Measurements from ENCODE around the gene FAM184B. TPM values are rescaled to one million over a fixed set of nuclear protein-coding genes. Genes with fewer than 3 reads are reported as not detected.
"Not testable (repeated sequence)": the region's sequence is repeated elsewhere in the genome, so short reads cannot be mapped to it uniquely, and the experiment has no call there.

FAM184B gene
- total RNA-seq, 1 donor from 2014 or later: not detected

DNA sequence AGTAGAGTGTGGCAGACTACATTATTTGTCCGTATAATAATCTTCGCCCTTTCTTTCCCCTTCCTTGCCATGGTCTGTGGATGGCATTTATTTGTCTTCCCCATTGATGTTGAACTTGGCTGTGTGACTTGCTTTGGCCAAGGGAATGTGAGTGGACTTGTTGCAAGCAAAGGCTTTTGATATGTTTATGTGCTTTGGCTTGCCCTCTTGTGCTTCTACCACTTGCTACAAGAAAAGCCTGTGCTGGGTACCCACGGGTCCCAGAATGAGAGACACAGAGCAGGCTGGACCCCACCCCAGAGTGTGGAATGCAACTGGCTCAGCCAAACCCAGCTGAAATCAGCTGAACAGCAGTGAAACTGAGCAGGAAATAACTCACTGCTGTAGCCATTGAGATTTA, 63.0 kb downstream of the FAM184B start:
- DNase-seq (ENCODE audit: low read depth): no peak

DNA sequence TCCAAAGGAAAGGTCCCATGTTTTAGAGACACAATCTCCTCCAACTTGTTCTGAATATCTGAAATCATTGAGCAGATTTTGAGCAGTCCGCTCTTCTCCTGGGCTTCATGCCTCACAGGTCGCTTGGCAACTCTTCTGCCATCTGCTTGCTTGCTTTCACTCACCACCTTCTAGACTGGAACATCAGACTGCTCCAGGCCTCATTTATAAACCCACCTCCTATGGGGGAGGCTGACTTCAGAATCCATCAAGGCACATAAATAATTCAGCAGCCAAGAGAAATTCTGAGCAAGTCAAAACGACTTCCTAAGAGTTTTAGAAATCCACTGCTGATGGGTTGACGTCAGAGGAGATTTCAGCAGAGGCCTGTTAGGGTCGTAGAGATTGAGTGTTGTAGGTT, 64.1 kb downstream of the FAM184B start:
- DNase-seq (ENCODE audit: low read depth): no peak

DNA sequence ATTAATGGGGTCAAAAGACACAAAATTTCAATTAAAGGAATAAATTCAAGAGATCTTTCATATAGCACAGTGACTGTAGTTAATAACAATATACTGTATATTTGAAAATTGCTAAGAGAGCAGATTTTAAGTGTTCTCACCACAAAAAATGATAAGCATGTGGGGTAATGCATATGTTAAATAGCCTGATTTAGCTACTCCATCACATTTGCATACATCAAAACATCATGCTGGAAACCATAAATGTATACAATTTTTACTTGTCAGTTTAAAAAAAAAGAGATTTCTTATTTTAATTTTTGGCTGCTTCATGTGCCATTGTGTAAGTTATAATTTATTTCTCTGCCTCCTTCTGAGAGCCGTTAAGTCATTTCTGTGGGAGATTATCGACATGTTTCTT, 65.9 kb downstream of the FAM184B start:
- DNase-seq (ENCODE audit: low read depth): no peak

DNA sequence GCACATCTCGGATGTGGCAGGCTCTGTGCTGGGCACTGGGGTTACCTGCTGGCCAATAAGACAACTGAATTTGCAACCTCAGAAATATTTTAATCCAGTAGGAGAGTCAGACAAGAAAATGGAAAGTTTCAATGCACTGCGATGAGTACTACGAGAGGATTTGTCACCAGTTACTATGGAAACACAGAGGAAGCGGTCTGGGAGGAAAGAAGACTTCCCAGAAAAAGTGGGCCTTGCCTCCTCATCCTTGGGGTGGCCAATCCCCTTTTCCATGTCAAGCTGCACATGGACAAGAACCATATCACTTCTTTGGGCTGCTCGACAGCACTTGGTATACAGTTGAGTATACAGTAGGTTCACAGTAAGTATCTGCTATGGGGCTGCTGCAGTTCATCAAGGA, 67.6 kb downstream of the FAM184B start:
- no peak for DNase-seq (ENCODE audit: low read depth)

DNA sequence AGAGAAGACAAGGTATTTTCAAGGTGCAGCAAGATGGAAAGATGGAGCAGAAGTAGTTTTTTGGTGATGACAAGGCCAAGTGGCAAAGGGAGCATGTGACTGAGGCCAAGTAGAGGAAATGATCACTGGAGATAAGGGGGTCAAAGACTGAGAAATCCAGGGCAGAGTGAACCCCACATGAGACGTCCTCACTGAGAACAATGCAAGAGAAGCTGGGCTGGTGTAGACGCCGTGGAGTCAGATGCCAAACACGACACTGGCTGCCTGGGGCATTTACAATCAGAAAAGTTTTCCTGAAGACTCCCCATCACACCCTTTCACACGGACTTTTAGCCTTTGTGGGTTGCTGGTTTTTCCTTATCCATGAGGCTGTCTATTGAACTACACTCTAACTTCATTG, 69.3 kb downstream of the FAM184B start:
- DNase-seq (ENCODE audit: low read depth): no peak

DNA sequence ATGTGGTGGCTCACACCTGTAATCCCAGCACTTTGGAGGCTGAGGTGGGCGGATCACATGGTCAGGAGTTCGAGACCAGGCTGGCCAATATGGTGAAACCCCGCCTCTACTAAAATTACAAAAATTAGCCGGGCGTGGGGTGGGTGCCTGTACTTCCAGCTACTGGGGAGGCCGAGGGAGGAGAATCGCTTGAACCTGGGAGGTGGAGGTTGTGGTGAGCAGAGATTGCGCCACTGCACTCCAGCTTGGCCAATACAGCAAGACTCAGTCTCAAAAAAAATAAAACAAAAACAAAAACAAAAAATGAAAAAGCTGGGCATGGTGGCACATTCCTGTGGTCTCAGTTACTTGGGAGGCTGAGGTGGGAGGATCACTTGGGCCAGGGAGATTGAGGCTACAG, 70.2 kb downstream of the FAM184B start:
- DNase-seq (ENCODE audit: low read depth): not testable (repeated sequence)

DNA sequence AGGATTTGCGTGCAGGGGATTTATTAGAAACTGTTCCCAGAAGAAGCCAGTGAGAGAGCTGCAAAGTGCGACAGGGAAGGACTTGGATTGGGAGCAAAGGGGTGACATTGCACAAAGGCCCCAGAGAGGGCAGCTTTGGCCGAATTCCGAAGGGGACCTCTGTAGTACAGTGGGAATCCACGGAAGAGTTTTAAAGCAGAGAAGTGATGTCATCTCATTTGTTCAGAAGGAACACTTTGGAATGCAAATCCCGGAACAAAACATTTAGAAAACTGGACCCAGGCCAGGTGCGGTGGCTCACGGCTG, 71.7 kb downstream of the FAM184B start:
- DNase-seq (ENCODE audit: low read depth): no peak

DNA sequence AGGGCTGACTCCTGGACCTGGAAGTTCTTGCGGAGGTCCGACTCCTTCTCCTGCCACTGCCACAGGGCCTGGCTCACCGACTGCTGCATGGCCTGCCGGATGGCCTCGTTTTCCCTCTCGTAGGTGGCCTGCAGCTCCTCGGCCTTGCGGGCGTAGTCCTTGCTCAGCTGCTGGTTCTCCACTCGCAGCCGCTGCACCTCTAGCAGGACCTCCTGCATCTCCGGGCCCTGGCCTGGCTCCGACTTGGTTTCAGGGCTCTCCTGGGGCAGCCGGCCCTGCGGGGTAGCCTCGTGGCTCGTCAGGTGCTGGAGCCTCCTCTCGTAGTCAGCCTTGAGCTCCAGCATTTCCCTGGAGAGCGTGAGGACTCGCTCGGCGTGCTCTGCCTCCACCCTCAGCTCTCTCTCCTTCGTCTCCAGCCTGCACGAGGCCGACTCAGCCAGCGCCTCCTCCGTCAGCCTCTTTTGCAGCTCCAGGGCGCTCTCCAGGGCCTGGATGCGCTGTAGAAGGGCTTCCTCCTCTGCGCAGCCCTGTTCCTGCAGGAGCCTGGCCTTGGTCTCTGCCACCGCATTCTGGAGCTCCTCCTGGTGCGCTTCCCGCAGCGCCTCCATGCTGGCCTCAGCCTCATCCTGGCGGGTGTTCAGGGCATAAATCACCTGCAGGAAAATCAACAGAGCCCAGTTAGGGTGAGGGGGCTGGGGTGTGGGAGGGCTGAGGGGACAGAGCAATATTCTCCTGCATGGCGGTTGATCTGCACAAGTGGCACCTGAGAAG, 72.2 kb downstream of the FAM184B start:
- DNase-seq (ENCODE audit: low read depth): no peak

DNA sequence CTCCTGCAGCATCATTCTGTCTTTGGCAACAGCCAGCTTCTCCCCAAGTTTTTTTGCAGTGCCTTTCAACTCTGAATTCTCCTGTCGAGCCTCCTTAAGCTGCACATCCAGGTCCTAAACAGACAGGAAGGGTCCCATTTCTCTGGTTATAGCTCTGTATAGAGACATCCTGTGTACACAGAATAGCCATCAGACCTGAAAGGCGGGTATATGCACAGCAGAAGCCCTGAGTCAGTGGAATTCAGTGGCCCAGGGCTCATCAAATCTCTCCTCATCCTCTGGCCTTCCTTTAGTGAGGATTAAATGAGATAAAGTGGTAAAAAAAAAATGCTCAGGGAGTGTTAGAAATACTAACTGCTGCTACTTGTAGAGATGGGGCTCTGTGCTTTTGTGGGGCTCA, 73.8 kb downstream of the FAM184B start:
- DNase-seq (ENCODE audit: low read depth): no peak

DNA sequence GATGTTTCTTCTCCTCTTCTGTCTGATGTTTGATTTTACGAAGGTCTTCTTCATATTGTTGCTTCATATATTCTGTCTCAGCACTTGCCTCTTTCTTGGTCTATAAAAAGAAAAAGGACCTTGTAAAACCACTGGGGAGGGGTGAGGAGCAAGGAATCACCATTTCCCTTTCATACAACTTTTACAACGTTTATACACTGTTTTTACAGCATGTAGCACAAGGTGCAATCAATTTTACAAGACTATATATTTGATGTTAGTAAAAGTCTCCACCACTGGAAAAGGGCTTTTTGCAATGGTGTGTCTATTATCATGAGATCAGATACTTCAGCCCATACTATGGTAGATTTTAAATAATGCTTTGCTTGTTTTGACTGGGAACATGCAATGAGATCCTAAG, 76.3 kb downstream of the FAM184B start:
- DNase-seq (ENCODE audit: low read depth): no peak

DNA sequence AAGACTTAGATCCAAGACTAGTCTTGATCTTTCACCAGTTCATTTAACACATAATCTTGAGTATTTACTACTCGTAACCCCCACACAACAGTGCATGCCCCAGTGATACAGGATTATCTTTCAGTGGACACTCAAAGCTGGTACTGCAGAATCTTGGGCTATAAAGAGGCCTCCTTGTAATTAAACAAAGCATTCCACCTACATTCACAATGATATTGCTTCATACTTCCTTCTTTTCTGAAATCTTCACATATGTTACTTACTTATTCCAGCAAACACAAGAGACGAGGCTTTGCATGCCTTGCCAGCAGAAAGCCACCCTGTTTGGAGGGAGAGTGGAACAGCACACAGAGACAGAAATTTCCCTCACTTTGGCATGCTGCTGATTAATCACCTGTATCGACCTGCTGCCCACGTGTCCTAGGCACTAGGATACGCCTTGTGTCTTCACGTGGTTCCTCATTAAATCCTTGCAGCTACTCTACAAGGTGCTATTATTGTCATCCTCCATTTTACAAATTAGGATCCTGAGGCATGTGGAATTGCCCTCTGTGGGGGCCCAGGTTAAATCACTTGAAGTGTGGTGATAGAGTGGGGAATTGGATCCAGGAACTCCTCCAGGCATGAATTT, 77.3 kb downstream of the FAM184B start:
- DNase-seq (ENCODE audit: low read depth): no peak

DNA sequence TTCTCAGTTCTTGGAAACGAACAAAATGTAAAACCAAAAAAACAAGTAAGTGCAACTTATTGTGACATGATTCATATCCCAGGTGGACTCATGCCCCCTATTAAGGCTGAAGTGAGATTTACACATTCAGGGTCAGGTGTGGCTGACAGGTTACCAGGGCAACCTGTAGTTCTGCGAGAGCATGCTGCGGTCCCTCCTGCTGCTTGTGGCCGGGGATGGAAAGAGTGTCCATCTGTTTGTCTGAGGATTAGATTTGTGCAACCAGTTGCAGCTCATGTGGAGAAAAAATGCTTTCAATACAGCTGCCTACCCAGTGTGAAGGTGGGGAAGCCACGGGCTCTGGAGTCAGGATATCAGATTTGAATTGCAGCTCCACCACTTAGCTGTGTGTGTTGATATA, 78.8 kb downstream of the FAM184B start:
- DNase-seq (ENCODE audit: low read depth): no peak

DNA sequence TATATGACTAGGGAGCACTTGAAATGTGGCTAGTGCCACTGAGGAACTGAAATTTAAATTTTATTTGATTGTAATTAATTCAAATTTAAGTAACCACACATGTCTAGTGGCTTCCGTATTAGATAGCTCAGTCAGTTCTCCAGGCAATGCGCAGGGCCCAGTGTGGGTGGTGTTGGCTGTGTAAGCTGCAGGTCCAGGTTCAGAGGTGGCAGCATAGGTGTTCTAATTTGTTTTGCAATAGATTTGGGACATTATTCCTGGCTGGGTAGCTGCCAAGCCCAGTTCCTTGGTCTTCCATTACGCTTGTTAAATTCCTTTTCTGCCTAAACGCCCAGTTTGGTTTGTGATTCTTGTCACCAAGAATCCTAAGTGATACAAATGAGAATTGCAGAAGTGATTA, 79.5 kb downstream of the FAM184B start:
- no peak for DNase-seq (ENCODE audit: low read depth)

DNA sequence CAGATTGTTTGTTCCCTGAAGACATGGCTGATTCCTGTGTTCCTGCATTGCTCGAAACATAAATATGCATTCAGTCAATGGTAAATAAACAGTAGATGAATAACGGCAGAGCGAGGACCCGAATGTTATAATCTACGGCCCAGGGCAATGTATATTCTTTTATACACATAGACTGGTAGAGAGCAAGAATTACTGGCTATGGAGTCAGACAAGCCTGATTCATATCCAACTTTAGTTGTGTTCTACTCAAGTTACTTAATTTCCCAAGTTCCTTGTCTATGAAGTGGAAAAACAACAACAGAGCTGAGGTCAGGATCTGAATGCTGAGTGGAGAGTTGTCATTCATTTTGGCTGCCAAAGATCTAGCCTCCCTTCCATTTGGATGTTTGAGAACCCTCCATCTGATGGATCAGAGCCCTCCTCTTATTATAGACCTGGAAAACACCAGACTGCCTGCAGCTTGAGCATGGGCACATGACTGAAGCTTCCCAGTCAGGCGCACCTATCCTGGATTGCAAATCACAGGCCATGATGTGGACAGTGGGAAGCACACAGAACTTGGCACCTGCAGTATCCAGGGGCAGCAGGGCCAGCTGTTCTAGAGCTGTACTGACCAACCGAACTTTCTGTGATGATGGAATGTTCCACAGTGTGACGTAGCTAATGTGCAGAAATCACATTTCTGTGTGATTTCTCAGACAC, 80.1 kb downstream of the FAM184B start:
- no peak for DNase-seq (ENCODE audit: low read depth)

DNA sequence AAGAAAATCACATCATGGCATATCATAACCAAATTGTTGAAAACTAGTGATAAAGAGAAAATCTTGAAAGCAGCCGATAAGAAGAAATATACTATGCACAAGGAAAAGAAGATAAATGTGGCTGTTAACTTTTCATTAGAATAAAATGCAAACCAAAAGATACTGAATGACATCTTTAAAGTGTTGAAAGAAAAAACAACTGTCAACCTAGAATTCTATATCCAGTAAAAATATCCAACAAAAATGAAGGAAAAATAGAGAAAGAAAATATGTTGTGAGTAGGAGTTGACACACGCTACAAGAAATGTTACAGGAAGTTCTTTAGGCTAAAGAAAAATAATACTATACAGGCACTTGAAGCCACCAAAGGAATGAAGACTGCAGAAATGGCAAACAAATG, 82.0 kb downstream of the FAM184B start:
- DNase-seq (ENCODE audit: low read depth): no peak

DNA sequence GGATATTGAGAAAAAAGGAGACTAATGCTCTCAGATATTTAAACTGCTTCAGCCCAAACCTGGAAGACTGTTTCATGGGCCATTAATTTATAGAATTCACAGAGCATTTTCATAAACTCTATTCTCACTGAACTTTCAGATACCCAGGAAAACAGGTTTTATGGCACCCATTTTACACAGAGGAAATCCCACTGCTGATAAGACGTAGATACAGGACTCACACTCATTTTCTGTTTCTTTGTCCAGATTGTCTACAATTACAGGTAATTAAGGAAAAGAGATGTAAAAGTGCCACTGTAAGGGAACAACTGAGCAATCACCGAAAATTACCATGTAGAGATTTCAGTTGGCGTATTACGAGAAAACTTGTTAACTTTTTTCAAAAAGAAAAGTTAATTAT, 83.3 kb downstream of the FAM184B start:
- no peak for DNase-seq (ENCODE audit: low read depth)

DNA sequence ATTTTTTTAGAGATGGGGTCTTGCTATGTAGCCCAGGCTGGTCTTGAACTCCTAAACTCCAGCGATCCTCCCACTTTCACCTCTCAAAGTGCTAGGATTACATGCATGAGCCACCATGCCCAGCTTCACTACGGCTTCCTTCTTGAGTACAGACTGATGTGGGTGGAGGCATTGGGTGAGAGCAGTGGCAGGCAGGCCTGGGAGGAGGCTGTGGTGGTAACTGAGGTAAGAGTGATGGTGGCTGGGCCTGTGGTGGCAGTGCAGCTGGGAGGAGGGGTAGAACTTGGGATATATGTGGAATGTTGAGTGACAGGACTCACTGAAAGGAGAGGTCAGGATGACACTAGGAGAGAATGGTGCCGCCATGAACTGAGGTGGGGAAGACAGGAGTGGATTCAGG, 86.1 kb downstream of the FAM184B start:
- no peak for DNase-seq (ENCODE audit: low read depth)

DNA sequence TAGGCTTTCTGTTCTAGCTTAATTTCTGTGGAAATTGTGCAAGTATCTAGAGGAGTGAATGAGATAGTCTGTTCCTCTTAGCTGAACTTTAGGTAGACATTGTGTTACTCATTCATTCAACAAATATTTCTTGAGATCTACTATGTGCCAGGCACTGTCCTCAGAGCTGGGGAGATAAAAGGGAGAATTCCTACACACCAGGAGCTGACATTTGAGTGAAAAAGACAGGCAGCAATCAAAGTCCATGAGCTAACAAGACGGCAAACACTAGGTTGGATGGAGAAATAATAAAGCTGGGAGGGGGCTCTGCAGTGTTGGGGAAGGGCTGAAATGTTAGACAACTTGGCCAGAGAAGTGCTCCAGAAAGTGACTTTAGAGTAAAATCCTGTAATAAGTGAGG, 86.9 kb downstream of the FAM184B start:
- no peak for DNase-seq (ENCODE audit: low read depth)

DNA sequence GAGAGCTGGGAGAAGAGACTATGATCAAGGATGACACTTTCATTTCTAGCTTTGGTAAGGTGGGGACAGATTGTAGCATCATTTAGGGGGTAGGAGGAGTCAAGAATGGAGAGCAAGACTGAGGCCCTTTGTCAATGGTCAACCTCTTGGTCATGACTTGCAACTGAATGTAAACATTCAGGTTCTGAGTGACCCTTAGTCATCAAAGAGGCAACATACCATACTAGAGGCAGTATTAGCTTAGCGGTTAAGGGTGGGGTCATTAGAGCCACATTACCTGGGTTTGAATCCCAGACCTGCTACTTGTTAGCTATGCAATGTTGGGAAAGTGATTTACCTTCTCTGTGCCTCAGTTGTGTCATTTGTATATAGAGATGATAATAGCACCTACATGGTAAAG, 90.5 kb downstream of the FAM184B start:
- no peak for DNase-seq (ENCODE audit: low read depth)

DNA sequence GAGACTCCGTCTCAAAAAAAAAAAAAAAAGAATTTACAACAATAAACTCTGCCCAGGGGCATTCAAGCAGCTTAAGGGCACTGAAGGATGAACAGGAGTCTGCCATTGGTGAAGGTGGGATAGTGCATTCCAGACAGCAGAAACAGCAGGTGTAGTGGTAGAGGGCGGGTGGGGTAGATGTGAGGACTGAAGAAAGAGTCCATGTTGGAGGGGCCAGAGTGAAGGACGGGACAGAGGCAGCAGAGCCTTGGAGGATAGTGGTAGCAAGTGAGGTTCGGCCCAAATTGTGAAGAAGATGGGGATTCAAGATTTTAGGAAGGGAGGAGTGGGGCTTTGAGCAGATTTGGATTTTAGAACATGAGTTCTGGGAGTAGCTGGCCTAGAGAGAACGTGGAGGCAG, 91.3 kb downstream of the FAM184B start:
- no peak for DNase-seq (ENCODE audit: low read depth)

DNA sequence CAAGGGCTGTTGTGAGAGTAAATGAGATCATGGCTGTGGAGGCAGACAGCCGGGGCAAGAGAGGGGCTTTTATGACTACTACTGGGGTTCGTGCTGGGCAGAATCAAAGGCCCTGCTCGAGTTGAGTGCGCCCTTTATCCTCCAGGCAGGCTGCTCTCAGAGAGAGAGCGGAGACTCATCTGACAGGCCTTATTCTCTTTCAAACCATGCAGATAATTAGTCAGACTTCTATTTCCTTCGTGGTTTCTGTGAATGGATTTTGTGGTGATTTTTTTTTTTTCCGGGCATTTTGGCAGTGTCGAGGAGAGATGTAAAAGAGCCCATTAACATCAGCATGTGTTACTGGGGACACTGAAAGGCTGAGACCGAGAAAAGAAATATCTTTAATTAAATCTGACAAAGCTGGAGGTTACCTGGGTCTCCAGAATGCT, 93.4 kb downstream of the FAM184B start:
- DNase-seq (ENCODE audit: low read depth): no peak

DNA sequence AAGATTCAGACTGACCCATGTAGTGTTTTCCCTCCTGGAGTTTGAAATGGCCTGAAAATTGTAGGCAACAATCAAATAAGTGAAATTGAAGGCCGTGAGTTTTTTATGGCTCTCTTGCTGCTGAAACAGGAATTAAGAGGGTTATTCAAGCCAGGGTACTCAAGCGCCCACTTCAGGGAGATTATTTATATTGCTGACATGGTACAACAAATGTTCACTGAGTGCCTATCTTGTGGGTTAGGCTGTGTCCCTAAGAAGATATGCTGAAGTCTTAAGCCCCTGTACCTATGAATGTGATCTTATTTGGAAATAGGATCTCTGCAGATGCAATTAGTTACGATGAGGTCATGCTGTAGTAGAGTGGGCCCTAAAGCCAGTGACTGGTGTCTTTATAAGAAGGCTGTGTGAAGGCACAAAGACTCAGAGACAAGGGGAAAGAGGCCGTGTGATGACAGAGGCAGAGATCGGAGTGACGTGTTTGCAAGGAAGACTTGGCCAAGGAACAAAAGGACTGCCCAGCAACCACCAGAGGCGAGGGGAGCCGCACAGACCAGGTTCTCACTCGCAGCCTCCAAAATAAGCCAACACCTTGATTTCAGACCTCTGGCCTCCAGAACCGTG, 94.1 kb downstream of the FAM184B start:
- DNase-seq (ENCODE audit: low read depth): no peak

DNA sequence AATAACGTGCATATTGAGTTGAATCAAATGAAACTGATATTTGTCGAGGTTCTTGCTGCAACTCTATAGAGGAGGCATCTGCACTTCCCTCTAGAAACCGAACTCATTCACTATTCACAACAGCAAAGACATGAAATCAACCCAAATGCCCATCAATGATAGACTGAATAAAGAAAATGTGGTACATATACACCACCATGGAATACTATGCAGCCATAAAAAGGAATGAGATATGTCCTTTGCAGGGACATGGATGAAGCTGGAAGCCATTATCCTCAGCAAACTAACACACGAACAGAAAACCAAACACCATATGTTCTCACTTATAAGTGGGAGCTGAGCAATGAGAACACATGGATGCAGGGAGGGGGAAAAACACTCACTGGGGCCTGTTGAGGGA, 96.8 kb downstream of the FAM184B start:
- not testable (repeated sequence) for DNase-seq (ENCODE audit: low read depth)

All from renal cortical epithelial cell (primary cell).